ENCODE results near the gene MSMB.

MSMB gene

DNA sequence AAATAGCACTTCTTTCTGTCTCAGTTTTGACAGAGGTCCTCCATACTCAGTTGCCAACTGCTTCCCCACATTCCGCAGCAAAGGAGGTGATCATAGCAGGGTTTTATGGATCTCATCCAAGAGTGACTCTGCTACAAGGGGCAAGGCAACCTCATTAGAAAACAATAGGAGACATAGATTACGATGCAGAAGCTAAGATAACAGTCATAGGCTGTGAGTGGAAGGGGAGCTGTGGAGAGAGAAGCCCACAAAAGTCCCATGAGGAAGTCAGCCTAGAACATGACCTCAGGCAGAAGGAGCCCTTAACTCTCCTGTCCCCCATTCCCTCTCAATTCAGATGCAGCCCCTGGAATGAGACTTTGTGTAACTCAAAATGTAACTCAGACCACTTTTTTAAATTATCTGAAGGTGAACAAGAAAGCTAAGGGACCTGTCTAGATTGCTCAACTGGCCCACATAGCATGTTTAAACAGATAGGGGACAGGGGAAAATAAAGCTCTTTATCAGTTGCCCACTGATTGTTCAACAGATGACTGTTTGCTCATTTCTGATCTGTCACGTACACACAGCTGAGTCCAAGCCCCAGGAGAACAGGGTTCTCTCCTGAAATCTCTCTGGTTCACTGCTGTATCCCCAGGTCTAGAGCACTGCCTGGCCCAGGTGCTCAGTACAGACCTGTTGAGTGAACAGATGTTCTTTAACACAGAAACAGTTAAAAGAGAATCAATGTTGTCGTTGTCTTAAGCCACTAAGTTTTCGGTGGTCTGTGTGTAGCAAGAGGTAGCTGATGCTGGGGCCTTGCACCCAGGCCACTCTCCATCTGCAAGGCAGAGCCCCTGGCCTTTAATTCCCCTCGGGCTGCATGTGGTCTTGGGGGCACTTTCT, 14.2 kb downstream of the MSMB start:
- DNase-seq: no peak

DNA sequence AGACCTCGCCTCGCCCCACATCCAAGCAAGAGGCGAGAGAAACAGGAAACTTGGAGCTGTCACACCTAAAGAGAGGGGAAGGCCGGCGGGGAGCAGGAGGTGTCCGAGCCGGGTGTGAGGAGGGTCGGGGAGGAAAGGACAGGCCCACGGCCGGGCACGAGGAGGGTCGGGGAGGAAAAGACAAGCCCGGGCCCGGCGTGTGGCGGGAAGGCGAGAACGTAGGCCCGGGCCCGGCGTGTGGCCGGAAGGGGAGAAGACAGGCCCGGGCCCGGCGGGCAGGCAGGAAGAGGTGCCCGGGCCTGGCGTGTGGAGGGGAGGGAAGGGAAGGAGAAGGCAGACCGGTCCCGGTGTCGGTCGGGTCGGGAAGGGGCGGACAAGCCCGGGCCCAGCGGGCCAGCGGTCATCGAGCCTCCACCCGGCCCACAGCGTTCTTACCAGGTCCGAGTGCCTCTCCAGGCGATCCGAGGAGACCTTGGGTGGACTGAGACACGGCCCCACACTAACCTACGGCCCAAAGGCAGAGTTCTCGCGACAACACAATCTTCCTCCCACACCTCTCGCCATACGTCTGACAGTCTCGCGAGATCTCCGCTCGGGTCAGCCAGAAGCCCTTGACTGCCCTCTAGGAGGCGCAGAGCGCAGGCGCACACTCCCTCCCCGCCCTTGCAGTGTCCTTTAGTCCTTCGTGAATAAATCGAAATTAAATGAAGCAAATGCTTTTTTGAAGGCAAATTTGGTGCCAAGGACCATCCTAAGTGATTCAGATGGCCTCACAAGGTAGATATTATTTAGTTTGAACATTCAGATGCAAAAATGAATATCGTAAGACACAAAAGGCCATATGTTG, 15.8 kb downstream of the MSMB start, which contains the start of gene NCOA4:
TSS of gene NCOA4 (minus strand) at position 533 of the 847 bp plus-strand sequence. CDS start 13,943 bp downstream, outside the sequence.
- peak; percentile 77 for DNase-seq

DNA sequence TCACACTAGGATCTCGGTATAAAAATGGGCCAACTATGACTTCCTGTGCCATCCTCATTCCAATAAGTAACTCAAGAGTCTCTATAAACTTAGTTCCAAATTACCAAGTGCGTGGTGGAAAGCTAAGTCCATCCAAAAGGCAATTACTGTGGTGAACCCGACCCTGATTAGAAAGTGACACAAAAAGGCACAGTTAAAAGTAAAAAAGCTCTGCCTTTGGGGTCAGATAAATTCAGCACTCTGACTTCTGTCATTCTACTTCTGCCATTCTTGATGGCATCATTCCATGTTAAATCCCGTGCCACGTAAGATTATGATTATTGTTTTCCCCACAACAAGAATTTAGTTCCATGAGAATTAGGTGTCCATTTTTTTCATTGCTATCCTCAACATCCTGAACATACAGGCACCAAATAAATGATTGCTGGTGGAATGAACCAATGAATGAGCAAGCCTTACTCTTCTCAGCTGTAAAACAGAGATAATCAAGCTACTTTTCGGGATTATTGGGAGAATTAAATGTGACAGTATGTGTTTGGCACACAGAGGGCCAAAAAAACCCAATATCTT, 16.5 kb downstream of the MSMB start:
- DNase-seq: no peak

DNA sequence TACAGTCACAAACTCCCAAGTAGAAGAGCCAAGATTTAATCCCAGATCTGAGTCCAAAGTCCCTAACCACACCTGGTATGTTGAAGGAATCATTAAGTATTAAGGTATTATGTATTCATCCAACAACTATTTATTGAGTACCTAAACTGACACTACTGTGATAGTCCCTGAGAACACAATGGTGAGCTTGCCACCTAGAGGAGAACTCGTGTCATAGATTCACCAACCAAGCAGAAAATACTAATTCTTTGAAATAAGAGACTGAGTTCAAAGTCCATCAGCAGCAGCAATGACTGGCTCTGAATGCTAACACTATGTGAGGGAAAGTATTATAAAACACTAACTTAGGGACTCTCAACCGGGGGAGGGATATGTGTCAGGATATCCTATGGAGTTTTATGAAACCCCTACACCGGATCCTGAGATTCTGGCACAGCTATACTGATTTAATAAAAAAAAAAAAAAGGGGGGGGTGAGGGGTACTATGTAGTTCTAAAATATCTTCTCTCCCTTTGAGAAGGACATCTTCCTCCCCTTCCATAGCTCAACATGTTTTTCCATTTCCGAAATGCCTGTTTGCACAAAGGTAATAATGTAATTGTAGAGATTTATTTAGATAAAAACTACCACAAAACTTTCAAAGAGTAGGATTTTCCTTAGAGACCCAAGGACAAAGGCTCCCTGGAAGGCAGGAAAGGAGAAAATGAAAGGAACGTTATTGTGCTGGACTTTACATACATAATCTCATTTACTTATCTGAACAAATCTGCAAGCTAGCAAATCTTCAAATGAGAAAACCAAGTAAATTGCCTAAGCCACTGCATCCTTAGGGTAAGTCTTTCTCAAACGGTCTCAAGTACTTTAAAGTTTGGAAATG, 17.2 kb downstream of the MSMB start:
- no peak for DNase-seq

DNA sequence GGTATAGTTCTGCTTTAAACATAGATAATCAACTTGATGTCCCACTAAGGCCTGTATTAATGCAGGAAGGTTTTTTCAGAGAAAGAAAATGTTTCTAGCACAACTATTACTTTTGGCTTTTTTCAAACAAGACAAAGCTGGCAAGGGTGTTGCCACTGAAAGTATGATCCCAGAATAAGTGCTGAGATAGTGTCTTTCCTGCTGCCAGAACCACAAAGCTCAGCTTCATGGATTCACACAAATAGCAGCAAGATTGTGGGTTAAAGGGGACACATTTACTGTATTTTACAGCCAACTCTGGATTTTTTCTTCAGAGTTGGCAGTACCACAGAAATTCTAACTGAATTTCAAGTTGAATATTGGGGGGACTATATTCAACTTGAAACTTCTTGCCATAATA, 20.0 kb downstream of the MSMB start:
- DNase-seq: no peak

DNA sequence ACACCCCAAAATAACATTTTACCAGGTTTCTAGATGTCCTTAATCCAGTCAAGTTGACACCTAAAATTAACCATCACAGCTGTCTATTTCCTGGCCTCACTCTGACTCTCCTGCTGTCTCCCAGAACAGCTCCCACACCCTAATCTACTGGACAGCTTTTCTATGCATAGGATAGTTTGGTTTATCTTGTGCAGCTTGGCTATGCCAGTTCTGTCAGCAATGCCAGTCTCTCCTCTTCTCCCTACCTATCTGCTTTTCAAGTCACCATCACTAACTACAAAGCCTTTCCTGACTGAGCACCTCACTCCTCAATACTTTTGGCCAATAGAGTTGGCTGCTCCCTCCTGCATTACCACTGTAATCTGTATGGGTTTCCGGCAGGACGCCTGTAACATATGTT, 20.7 kb downstream of the MSMB start:
- DNase-seq: no peak

DNA sequence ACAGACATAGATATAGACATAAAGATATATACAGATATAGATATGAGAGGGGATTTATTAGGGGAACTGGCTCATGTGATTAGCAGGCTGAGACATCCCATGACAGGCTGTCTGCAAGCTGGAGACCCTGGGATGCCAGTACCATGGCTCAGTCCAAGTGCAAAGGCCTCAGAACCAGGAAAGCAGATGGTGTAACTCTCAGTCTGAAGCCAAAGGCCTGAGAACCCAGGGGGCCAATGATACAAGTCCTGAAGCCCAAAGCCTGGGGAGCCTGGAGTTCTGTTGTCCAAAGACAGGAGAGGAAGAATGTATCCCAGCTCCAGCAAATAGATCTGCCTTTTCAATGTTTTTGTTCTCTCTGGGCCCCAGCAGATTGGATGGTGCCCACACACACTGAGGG, 21.1 kb downstream of the MSMB start:
- no peak for DNase-seq

DNA sequence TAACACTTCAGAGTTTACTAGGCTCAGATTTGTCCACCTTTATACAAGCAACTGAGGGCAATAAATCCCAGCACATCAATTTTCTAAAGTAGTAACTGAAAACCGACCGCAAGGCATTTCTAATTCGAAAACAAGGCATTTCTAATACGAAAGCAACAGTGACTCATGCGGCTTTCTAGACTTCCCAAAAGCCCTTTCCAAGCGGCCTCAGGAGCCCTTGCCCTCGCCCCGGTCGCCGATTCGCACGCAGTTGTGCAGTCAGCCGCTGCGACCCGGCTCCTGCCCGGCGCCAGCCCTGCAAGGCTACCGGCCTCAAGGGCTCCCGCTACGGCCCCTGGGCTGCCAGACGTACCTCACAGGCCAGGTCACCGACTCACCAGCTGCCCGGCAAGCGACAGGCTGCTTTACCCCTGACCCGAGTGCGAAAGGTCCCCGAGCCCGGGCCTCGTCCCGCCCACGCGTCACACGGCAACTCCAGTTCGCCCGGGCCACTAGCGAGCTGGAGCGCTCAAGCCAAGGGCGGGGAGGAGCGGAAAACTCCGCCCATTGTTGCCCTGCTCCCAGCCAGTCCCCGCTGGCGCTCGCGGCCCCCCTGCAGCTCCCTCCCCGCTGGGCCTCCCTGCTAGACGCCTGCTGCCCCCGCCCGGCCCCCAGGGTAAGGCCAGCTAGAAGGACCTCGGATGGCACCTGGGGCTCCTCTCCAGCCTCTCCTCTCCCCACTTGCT, 22.9 kb downstream of the MSMB start:
- no peak for DNase-seq

DNA sequence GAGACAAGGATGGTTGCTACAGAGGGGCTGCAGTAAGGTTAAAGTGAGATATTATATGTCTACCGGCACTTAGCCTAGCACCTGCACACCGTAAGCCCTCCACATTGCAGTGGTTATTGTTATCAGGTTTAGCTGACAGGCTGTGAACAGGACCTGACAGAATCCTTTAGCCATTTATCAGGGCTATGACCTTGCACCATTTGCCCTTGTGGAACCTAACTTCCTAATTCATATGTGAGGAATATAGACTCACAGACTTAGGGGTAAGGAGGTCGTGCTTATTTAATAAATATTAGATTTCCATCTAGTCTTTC, 25.8 kb downstream of the MSMB start:
- no peak for DNase-seq

DNA sequence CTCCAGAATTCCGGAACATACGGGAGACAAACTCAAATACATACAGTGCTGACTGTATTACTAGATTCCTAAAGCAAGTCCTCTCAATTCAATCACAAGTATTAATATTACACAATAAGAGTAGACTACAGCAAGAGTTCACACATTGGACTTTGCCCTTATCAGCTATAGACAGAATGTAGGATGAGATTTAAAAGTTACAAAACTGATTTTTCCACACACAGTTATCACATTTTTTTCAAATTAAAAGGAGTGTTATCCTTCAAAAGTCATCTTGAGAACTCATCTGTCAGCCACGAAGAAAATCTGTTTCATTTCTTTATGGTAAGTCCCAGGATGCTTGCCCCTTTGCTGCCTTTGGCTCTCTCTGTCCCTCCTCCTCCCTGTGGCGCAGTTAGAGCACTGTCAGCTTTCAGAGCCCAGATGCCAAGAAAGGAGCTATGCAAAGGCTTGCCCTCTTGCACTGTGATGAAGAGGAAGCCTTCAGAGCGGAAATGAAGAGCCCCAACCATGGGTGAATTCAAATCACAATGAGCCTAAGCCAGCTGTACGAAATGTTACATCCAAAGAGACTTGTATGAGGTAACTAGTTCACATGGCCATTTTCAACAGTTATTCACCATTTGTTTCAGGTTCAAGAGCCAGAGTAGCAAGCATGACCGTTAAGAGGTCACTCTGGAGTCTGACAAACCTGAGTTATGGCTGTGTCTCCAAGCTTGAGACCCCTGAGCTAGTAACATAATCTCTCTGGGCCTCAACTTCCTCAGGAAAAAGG, 26.3 kb downstream of the MSMB start:
- no peak for DNase-seq

DNA sequence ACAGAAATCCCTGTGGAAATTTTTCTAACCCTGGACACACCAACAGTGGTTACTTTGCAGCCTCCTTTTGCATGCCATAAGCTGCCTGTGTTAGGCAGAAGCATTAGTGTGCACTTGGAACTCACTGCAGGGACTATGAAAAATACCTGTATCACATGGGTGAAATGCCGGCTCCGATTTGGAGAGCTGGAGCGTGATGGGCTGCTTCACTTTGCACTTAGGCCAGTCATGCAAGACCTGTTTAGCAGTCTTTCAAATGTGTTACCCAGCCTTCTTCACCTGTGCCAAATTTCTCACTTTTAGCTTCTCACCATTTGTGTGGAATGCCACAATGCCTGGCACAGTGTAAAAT, 26.9 kb downstream of the MSMB start:
- DNase-seq: no peak

DNA sequence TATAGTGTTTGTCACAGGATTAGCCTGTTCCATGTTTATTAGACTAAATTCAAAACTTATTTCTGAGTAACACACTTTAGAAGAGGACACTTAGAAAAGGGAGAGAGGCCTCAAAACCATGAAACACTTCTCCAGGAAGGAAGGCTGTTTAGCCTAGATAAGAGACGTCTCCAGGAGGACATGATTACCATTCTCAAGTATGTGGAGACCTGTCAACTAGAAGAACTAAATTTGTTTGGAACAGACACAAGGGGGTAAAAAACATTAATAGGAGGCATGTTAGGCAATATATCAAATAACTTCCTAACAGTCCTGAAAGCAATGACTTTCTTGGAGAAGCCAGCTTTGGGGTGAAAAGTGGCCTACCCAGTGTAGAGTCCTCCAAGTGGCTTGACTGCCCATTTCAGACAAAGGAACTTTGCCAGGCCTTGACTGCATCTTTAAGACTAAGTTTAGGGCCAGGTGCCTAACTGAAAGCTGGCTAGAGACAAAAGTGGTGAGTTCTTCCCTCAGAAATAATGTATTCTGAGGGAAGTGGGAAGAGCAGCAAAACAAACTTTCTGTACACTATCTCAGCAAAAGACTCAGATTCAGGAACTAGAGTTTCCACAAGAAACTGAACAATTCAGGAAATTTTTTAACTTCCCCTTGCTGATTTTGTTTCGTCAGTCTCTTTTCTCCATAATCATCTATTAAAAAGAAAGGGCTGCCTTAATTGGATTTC, 27.5 kb downstream of the MSMB start:
- no peak for DNase-seq

DNA sequence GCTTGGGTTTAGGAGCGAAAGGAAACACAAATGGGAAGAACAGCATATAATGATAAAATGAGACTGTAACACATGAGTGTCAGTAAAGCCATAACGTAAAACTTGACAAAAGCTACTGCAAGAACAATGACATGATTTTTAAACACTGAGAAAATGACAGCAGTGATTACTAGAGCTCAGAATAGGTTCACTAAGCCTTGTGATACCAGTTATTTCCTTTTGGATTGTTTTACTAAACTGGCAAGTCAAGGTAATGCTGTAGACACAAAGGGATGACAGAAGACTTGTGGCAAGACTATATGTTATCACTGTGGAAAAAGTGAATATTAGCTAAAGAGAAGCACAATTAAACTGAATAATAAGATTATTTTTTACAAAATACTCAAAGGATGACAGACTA, 28.3 kb downstream of the MSMB start:
- DNase-seq: no peak

DNA sequence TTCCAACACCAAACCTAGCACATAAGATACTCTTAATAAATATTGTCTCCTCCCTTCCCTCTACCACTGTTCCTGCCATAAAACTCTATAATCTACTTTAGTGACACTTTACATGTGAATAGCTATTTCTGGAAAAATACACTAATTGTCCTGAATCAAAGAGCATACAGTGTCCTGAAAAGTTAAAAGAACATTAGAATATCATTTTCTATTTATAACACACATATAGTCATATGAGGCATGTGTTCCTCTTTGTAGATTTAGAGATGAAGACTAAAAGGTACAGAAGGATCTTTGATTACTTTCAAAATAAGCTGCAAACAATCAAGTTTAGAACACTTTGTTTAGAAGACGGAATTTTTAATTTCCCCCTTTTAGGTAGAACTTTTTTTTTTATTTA, 29.3 kb downstream of the MSMB start:
- no peak for DNase-seq

DNA sequence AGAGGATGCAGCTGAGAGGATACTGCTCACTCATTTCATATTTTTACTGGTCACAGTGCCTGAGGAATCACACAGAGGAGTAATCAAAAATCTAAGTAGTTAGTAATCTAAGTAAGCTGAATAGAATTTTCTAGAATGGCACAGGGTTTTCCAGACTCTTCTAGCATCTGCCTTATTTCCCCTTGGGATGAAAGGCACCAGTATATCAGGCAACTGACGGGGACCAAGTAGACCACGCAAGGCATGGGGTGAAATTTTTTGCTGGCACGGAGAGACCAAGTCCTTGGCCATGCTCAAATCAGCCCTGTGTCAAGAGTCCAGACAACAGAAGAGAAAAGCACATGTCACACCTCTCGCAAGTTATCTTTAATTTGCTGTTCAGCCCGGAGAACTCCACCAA, 29.9 kb downstream of the MSMB start:
- no peak for DNase-seq

DNA sequence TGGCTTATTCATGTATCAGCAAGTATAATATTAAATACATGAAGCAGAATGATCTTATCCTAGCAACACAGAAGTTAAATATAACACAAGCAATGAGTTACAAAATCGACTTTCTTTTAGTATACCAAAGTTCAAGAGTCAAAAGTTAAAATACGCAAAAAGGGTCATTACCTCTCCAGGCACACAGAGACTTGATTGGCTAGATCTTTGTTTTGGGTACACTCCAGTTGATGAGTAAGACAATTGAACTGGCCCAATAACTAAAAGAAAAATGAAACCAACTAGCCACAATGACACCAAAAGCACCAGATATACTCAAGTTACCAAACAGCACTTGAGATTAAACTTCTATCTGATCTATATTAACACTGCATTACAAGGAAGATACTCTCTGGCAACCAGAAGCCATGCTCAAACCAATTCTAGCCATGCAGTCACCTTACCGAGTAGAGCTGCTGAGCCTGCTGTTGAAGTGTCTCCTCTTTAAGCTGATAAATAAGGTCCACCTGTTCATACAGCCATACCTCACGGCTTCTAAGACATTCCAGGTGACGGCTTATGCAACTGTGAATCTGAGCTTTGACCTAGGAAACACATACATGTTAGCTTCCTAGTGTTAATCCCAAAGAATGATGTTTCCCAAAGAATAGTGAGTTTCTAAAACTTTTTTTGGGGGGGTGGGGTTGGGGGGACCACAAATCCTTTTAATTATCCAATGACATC, 31.2 kb downstream of the MSMB start:
- no peak for DNase-seq

DNA sequence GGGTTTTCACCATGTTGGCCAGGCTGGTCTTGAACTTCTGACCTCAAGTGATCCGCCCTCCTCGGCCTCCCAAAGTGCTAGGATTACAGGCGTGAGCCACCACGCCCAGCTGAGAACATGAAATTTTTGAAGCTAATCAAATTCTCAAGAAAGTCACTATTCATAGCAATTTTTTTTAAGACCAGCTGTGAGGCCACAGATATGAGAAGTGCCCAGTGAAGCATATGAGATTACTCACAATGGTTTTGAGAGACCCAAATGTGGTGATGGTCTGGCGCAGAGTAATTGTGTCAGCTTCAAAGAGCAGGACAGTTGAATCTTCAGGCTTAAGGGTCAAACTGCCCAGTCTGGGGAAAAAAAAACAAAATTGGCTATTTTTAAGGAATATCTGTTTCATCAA, 31.9 kb downstream of the MSMB start:
- no peak for DNase-seq

DNA sequence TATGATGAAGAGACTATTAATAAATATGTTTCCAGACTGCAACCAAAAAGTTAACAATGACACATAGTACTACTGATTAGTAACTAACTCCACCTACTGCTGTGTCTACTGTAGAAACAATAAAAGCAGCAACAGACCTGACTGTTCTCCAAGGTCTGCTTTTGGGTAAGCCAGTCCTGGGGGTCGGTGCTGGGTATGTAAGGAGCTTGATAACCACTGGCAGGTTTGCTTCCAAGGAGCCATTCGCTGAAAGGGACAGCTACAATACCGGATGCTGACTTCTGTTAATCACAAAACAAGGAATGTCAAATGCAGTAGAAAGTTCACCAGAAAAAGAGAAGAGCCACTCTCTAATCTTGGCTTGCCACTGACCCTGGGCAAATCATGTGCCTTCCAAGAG, 33.3 kb downstream of the MSMB start:
- DNase-seq: no peak

DNA sequence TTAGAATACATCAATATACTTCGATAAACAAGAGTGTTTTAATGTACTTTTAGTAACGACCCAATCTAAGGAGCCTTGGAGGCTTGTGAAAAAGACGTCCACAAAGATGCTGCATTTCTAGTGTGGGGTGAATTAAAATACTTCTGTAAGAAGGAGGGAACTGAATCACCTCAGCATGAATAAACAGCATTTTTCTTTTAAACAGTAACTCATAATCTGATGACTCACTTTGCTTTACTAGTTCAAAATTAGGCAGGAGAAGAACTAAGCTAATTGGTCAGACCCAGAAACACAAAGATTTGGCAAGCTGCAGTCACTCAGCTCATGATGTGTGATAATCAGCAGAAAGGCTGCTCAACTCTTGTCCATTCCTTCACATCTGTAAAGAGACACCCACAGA, 39.9 kb downstream of the MSMB start:
- no peak for DNase-seq

DNA sequence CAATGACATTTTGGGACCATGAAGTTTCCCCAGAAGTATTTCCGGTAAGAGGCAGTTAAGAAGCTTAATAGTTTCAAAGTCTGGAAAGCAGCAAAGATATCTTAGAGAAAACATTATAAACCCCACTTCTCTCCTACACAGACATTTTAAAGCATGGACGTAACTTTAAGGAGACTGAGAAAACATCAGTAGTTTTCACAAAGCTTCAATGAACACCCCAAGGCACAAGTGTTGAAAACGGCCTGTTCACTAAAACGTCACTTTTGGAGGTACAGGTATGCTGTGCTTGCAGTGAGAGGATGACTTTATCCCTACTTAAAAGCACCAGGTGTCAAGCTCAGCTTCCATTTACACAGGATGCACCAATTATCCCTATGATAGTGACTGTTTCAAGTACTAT, 40.7 kb downstream of the MSMB start:
- DNase-seq: no peak
